GM23338 (cell line): ENCODE data around the gene TEDC1. TPM values are rescaled to one million over a fixed set of nuclear protein-coding genes. Genes with fewer than 3 reads are reported as not detected.

Experiments used
- ATAC-seq: fragments of 200-7000 bp; cut with Tn5 transposase; 3 replicates; pipeline ENCODE4 v1.9.1; 2020
- DNase-seq: peaks from one replicate; pipeline ENCODE4 v3.0.0-alpha.2; 2015; ENCODE audit warnings: low spot score
- H2AFZ ChIP-seq: fragments of 200-600 bp; sonication (generic); 2 replicates; pipeline ENCODE4 v1.8.0; 2016; ENCODE audit warnings: antibody characterized with exemption, mild to moderate bottlenecking, moderate library complexity
- H3F3A ChIP-seq: fragments of 200-600 bp; sonication (generic); replicated peaks from 2 replicates; pipeline ENCODE4 v1.8.0; 2017; ENCODE audit warnings: antibody characterized with exemption, mixed run types, low read depth
- H3K27ac ChIP-seq: fragments of 200-600 bp; sonication (generic); 2 replicates; pipeline ENCODE4 v1.6.1; 2016; ENCODE audit warnings: low read depth
- H3K27me3 ChIP-seq: fragments of 200-600 bp; sonication (generic); 2 replicates; pipeline ENCODE4 v1.8.0; 2016; ENCODE audit warnings: mild to moderate bottlenecking, mixed run types, moderate library complexity; ENCODE audit not compliant: insufficient read depth
- H3K36me3 ChIP-seq: fragments of 200-600 bp; sonication (generic); 2 replicates; pipeline ENCODE4 v1.8.0; 2016; ENCODE audit warnings: mild to moderate bottlenecking; ENCODE audit not compliant: insufficient read depth
- H3K4me1 ChIP-seq: fragments of 200-600 bp; sonication (generic); 2 replicates; pipeline ENCODE4 v1.8.0; 2016; ENCODE audit warnings: mild to moderate bottlenecking, moderate library complexity; ENCODE audit not compliant: insufficient read depth
- H3K4me2 ChIP-seq: fragments of 200-600 bp; sonication (generic); 2 replicates; pipeline ENCODE4 v1.7.1; 2017; ENCODE audit warnings: mixed run types
- H3K4me3 ChIP-seq: fragments of 200-600 bp; sonication (generic); 2 replicates; pipeline ENCODE4 v1.6.1; 2016; ENCODE audit warnings: mixed run types
- H3K79me2 ChIP-seq: fragments of 200-600 bp; sonication (generic); replicated peaks from 2 replicates; pipeline ENCODE4 v1.8.0; 2017; ENCODE audit warnings: mild to moderate bottlenecking; ENCODE audit not compliant: insufficient read depth
- H3K9me2 ChIP-seq: fragments of 200-600 bp; sonication (generic); 2 replicates; pipeline ENCODE4 v1.8.0; 2017; ENCODE audit not compliant: insufficient read depth
- H4K20me1 ChIP-seq: fragments of 200-600 bp; sonication (generic); replicated peaks from 2 replicates; pipeline ENCODE4 v1.8.0; 2017; ENCODE audit warnings: mild to moderate bottlenecking; ENCODE audit not compliant: insufficient read depth
- H3K27ac Mint-ChIP-seq: 2 replicates; pipeline ENCODE4 v1.8.0; 2020; ENCODE audit warnings: inconsistent platforms, mild to moderate bottlenecking, moderate library complexity, mixed read lengths
- H3K27me3 Mint-ChIP-seq: 3 replicates; pipeline ENCODE4 v1.8.0; 2022; ENCODE audit warnings: low read depth, mild to moderate bottlenecking, moderate library complexity, mixed read lengths, inconsistent platforms; ENCODE audit not compliant: insufficient read depth, poor library complexity
- H3K36me3 Mint-ChIP-seq: 3 replicates; pipeline ENCODE4 v1.8.0; 2021; ENCODE audit warnings: low read depth, mild to moderate bottlenecking, inconsistent platforms, moderate library complexity, mixed read lengths
- H3K4me1 Mint-ChIP-seq: 3 replicates; pipeline ENCODE4 v1.8.0; 2020; ENCODE audit warnings: mild to moderate bottlenecking, inconsistent platforms, mixed read lengths
- H3K4me3 Mint-ChIP-seq: 3 replicates; pipeline ENCODE4 v1.8.0; 2021; ENCODE audit warnings: moderate library complexity, mild to moderate bottlenecking, inconsistent platforms, mixed read lengths
- H3K9me3 Mint-ChIP-seq: 3 replicates; pipeline ENCODE4 v1.8.0; 2020; ENCODE audit warnings: moderate library complexity, mild to moderate bottlenecking, inconsistent platforms, mixed read lengths
- CREB1 ChIP-seq: fragments of 250-450 bp; sonication (Bioruptor Pico); IDR thresholded peaks from 2 replicates; pipeline ENCODE4 v1.5.0; 2020; ENCODE audit warnings: low read depth, mild to moderate bottlenecking, moderate library complexity
- CTCF ChIP-seq, 2 experiments: fragments of 200-600 bp in 1 of 2; sonication (generic) in 1 of 2; conservative IDR thresholded peaks; 2 replicates each; pipeline versions ENCODE4 v1.5.1 to v1.6.1; 2016 to 2017; ENCODE audit warnings: antibody characterized with exemption in 2 of 2, low read depth in 2 of 2, mild to moderate bottlenecking in 2 of 2, moderate library complexity in 1 of 2
- ETS1 ChIP-seq: IDR thresholded peaks from 2 replicates; pipeline ENCODE4 v1.6.1; 2016; ENCODE audit warnings: antibody characterized with exemption
- EZH2 ChIP-seq: fragments of 200-600 bp; sonication (generic); IDR thresholded peaks from one replicate; pipeline ENCODE4 v1.8.0; 2017; ENCODE audit warnings: antibody characterized with exemption, mild to moderate bottlenecking, low read depth; ENCODE audit not compliant: unreplicated experiment
- NANOG ChIP-seq: IDR thresholded peaks from 2 replicates; pipeline ENCODE4 v1.6.1; 2016; ENCODE audit warnings: antibody characterized with exemption, borderline replicate concordance
- REST ChIP-seq: IDR thresholded peaks from one replicate; pipeline ENCODE4 v1.6.1; 2018; ENCODE audit warnings: antibody characterized with exemption; ENCODE audit not compliant: unreplicated experiment
- ZNF114 ChIP-seq: fragments of 250-450 bp; sonication (Bioruptor Pico); IDR thresholded peaks from 2 replicates; pipeline ENCODE4 v1.5.0; 2020; ENCODE audit warnings: mild to moderate bottlenecking, moderate library complexity
- polyA plus RNA-seq: library from polyadenylated mRNA; unstranded; fragments of >200 nt; fragmentation: Nextera tagmentation; extraction: Ambion mirVana; gene quantifications from 2 replicates; pipeline ENCODE4 v1.2.1, GENCODE V29; 2016
- total RNA-seq: library from RNA; depleted of rRNA; stranded (reverse); fragments of >200 nt; shearing (Covaris generic); gene quantifications from 2 replicates; pipeline ENCODE4 v1.2.3, GENCODE V29; 2014
- TF ChIP-seq, protein P1 (sequence below): fragments of 250-450 bp; sonication (Bioruptor Pico); IDR thresholded peaks from 2 replicates; pipeline ENCODE4 v1.5.0; 2020; ENCODE audit warnings: mild to moderate bottlenecking, moderate library complexity

The TEDC1 gene
- total and polyA plus RNA-seq, 2 experiments from 2014 or later = 5.9 to 16.3 TPM

DNA sequence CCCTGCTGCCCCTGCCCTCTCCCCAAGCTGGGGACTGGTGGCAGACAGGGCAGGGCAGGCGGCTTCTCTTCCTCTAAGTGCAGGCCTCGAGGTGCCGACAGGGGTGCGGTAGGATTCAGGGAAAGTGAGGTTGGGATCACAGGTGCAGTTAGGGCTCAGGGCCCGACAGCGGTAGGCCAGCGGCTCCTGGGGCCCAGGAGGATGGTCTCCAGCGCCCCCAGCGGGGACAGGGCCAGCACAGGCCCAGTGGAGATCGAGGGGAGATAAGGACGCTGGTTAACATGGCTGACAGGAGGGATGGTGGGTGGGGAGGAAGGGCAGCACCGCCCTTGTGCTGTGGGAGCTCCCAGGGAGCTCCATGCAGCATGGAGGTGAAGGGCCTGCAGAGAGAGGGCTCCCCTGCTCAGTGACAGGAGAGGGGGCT lies 5.3 kb upstream of the TEDC1 start (continued):
- TF ChIP-seq, protein P1, sequence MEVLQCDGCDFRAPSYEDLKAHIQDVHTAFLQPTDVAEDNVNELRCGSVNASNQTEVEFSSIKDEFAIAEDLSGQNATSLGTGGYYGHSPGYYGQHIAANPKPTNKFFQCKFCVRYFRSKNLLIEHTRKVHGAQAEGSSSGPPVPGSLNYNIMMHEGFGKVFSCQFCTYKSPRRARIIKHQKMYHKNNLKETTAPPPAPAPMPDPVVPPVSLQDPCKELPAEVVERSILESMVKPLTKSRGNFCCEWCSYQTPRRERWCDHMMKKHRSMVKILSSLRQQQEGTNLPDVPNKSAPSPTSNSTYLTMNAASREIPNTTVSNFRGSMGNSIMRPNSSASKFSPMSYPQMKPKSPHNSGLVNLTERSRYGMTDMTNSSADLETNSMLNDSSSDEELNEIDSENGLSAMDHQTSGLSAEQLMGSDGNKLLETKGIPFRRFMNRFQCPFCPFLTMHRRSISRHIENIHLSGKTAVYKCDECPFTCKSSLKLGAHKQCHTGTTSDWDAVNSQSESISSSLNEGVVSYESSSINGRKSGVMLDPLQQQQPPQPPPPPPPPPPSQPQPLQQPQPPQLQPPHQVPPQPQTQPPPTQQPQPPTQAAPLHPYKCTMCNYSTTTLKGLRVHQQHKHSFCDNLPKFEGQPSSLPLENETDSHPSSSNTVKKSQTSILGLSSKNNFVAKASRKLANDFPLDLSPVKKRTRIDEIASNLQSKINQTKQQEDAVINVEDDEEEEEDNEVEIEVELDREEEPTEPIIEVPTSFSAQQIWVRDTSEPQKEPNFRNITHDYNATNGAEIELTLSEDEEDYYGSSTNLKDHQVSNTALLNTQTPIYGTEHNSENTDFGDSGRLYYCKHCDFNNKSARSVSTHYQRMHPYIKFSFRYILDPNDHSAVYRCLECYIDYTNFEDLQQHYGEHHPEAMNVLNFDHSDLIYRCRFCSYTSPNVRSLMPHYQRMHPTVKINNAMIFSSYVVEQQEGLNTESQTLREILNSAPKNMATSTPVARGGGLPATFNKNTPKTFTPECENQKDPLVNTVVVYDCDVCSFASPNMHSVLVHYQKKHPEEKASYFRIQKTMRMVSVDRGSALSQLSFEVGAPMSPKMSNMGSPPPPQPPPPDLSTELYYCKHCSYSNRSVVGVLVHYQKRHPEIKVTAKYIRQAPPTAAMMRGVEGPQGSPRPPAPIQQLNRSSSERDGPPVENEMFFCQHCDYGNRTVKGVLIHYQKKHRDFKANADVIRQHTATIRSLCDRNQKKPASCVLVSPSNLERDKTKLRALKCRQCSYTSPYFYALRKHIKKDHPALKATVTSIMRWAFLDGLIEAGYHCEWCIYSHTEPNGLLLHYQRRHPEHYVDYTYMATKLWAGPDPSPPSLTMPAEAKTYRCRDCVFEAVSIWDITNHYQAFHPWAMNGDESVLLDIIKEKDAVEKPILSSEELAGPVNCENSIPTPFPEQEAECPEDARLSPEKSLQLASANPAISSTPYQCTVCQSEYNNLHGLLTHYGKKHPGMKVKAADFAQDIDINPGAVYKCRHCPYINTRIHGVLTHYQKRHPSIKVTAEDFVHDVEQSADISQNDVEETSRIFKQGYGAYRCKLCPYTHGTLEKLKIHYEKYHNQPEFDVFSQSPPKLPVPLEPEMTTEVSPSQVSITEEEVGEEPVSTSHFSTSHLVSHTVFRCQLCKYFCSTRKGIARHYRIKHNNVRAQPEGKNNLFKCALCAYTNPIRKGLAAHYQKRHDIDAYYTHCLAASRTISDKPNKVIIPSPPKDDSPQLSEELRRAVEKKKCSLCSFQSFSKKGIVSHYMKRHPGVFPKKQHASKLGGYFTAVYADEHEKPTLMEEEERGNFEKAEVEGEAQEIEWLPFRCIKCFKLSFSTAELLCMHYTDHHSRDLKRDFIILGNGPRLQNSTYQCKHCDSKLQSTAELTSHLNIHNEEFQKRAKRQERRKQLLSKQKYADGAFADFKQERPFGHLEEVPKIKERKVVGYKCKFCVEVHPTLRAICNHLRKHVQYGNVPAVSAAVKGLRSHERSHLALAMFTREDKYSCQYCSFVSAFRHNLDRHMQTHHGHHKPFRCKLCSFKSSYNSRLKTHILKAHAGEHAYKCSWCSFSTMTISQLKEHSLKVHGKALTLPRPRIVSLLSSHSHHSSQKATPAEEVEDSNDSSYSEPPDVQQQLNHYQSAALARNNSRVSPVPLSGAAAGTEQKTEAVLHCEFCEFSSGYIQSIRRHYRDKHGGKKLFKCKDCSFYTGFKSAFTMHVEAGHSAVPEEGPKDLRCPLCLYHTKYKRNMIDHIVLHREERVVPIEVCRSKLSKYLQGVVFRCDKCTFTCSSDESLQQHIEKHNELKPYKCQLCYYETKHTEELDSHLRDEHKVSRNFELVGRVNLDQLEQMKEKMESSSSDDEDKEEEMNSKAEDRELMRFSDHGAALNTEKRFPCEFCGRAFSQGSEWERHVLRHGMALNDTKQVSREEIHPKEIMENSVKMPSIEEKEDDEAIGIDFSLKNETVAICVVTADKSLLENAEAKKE = no peak
- no peak for TF ChIP-seq NANOG
- no peak for TF ChIP-seq ETS1

- Mint-ChIP-seq H3K27me3 (peaks cover 64% of the 10 kb centered on the region), H3K9me3 (peaks cover 3% of the 10 kb centered on the region; the same call in 1 of the 3 replicates), H3K27ac (no peak within 1 kb of the TSS), H3K36me3 (no peaks in the 10 kb centered on the region), H3K4me1 (peaks cover 16% of the 10 kb centered on the region; the same call in 2 of the 3 replicates), H3K4me3 (peak within 1 kb of the TSS; percentile 61)
- no peak for ATAC-seq
- peaks cover 7% of the 10 kb centered on the region; the same call in 1 of the 2 replicates for H3K4me1 ChIP-seq
- H3K36me3 ChIP-seq = no peaks in the 10 kb centered on the region
- no peaks in the 10 kb centered on the region for H3F3A ChIP-seq
- H3K9me2 ChIP-seq = no peaks in the 10 kb centered on the region
- H4K20me1 ChIP-seq = no peaks in the 10 kb centered on the region
- H3K27ac ChIP-seq = no peak within 1 kb of the TSS
- DNase-seq = no peak
- H3K4me3 ChIP-seq = peak within 1 kb of the TSS; percentile 61
- H3K4me2 ChIP-seq = peak within 1 kb of the TSS; percentile 83
- peak within 1 kb of the TSS; percentile 76 for H2AFZ ChIP-seq
- no peaks in the 10 kb centered on the region for H3K79me2 ChIP-seq
- H3K27me3 ChIP-seq = peaks cover 82% of the 10 kb centered on the region
- TF ChIP-seq REST = no peak
- no peak for TF ChIP-seq ZNF114 (CRISPR knock-in tag)
- no peak for TF ChIP-seq EZH2
- TF ChIP-seq CREB1 (CRISPR knock-in tag) = no peak
- no peak for TF ChIP-seq NANOG
- no peak for TF ChIP-seq CTCF (conservative IDR thresholded peaks at IDR 0.05; ENCODE audit: low read depth in 2 of 2)
These were observed 4.7 kb upstream of the TEDC1 start, which contains the start of gene CRIP1 for GRCh38 chr14:105486163-105486973. Gene CRIP1 (plus strand): TSS chr14:105486886. CDS start chr14:105487260, 374 bp downstream.
